K562 (cell line): ENCODE measurements around the gene NYNRIN. TPM values are rescaled to one million over a fixed set of nuclear protein-coding genes. Genes with fewer than 3 reads are reported as not detected.

Source experiments
- ATAC-seq: fragments of 200-7000 bp; cut with Tn5 transposase; 3 replicates; pipeline ENCODE4 v1.9.1; 2020; ENCODE audit warnings: moderate library complexity
- BruUV-seq: library from RNA; stranded (reverse); fragments of 400-500 nt; replicated peaks from 2 replicates; lab custom pipeline; 2021; lab: Mats Ljungman, UMichigan
- CTCF ChIA-PET: fragments of 300-600 bp; formaldehyde crosslinking; extraction: SDS; loops from one replicate; lab custom pipeline; 2021; ENCODE audit warnings: low intra/inter-chr PET ratio; lab: Yijun Ruan, JAX
- POLR2A ChIA-PET: fragments of 300-600, 350-650 bp; sonication (Branson Sonifier 250); formaldehyde crosslinking; extraction: SDS; loops from one replicate; lab custom pipeline; 2021; ENCODE audit warnings: antibody characterized with exemption, inconsistent platforms; lab: Yijun Ruan, JAX
- DNase-seq, 4 experiments: peaks; one replicate each; pipeline versions ENCODE4 v3.0.0 to v3.0.0-alpha.2; 2011 to 2018; ENCODE audit warnings: low spot score in 3 of 4, mixed read lengths in 3 of 4; ENCODE audit errors: extremely low read depth in 1 of 4
- FAIRE-seq: peaks from 2 replicates; lab custom pipeline; 2011; peaks lifted over from hg19 to GRCh38; lab: Jason Lieb, UNC
- H2AFZ ChIP-seq: 2 replicates; pipeline ENCODE4 v1.6.0; 2011; ENCODE audit warnings: low read depth, low read length, control low read depth, inconsistent platforms
- H3K27ac ChIP-seq: fragments of 200-600 bp; 3 replicates; pipeline ENCODE4 v1.8.0; 2011; ENCODE audit warnings: low read depth, mild to moderate bottlenecking, control low read depth, inconsistent platforms, low read length, moderate library complexity, mixed read lengths; ENCODE audit errors: extremely low read depth
- H3K27me3 ChIP-seq, 2 experiments: fragments of 300-600 bp in 1 of 2; 2 replicates in 1 of 2; 3 replicates in 1 of 2; pipeline versions ENCODE4 v1.6.0 to v1.8.0; 2011; ENCODE audit warnings: inconsistent platforms in 2 of 2, low read length in 2 of 2, mild to moderate bottlenecking in 1 of 2, mixed read lengths in 1 of 2, moderate library complexity in 1 of 2; ENCODE audit not compliant: control insufficient read depth in 2 of 2, insufficient read depth in 2 of 2
- H3K36me3 ChIP-seq: fragments of 300-600 bp; 3 replicates; pipeline ENCODE4 v1.8.0; 2011; ENCODE audit warnings: mild to moderate bottlenecking, low read length, inconsistent platforms; ENCODE audit not compliant: control insufficient read depth, insufficient read depth
- H3K4me1 ChIP-seq, 2 experiments: fragments of 200-600 bp in 1 of 2; replicated peaks in 1 of 2; 2 replicates in 1 of 2; 3 replicates in 1 of 2; pipeline versions ENCODE4 v1.5.1 to v1.8.0; 2011; ENCODE audit warnings: inconsistent platforms in 2 of 2, low read length in 2 of 2, mild to moderate bottlenecking in 1 of 2, mixed read lengths in 1 of 2, moderate library complexity in 1 of 2; ENCODE audit not compliant: control insufficient read depth in 2 of 2, insufficient read depth in 2 of 2
- H3K4me2 ChIP-seq: 2 replicates; pipeline ENCODE4 v1.6.1; 2011; ENCODE audit warnings: low read length, control low read depth, inconsistent platforms, mixed read lengths; ENCODE audit not compliant: insufficient read depth
- H3K4me3 ChIP-seq: fragments of 200-600 bp; sonication (generic), shearing (Covaris generic); 2 replicates; pipeline ENCODE4 v1.5.1; 2016; ENCODE audit warnings: control low read depth, inconsistent platforms
- H3K79me2 ChIP-seq: fragments of 200-600 bp; 3 replicates; pipeline ENCODE4 v1.8.0; 2011; ENCODE audit warnings: low read length, inconsistent platforms; ENCODE audit not compliant: control insufficient read depth, insufficient read depth
- H3K9ac ChIP-seq, 2 experiments: 2 replicates each; pipeline versions ENCODE4 v1.6.0 to v1.6.1; 2011; ENCODE audit warnings: low read depth in 2 of 2, low read length in 2 of 2, control low read depth in 1 of 2, inconsistent platforms in 1 of 2, mild to moderate bottlenecking in 1 of 2, mixed read lengths in 1 of 2; ENCODE audit not compliant: insufficient read depth in 1 of 2
- H3K9me1 ChIP-seq: one replicate; pipeline ENCODE4 v1.6.0; 2011; ENCODE audit warnings: inconsistent platforms, mild to moderate bottlenecking, low read length, moderate library complexity; ENCODE audit not compliant: control insufficient read depth, insufficient read depth
- H3K9me3 ChIP-seq: replicated peaks from 2 replicates; pipeline ENCODE4 v1.5.1; 2011; ENCODE audit warnings: low read depth, low read length, inconsistent platforms; ENCODE audit not compliant: control insufficient read depth, insufficient read depth
- H4K20me1 ChIP-seq: replicated peaks from 2 replicates; pipeline ENCODE4 v1.6.1; 2011; ENCODE audit warnings: low read length, inconsistent platforms, mixed read lengths; ENCODE audit not compliant: control insufficient read depth, insufficient read depth
- LARP7 ChIP-seq: fragments of 450-650 bp; IDR thresholded peaks from 2 replicates; pipeline ENCODE4 v1.6.1; 2016
- MCM2 ChIP-seq: fragments of 450-650 bp; IDR thresholded peaks from 2 replicates; pipeline ENCODE4 v1.6.1; 2017; ENCODE audit warnings: low read depth, mild to moderate bottlenecking
- PATZ1 ChIP-seq: fragments of 250-450 bp; sonication (Bioruptor Pico); IDR thresholded peaks from 2 replicates; pipeline ENCODE4 v1.5.0; 2020; ENCODE audit warnings: mild to moderate bottlenecking, borderline replicate concordance
- POLR2H ChIP-seq: IDR thresholded peaks from 2 replicates; pipeline ENCODE4 v1.6.1; 2016; ENCODE audit warnings: missing genetic modification characterization, low read depth, mild to moderate bottlenecking, control low read depth, missing compliant biosample characterization, moderate library complexity
- SNAPC5 ChIP-seq: fragments of 250-450 bp; sonication (Bioruptor Pico); IDR thresholded peaks from 2 replicates; pipeline ENCODE4 v1.8.0; 2021; ENCODE audit warnings: moderate library complexity, mild to moderate bottlenecking, inconsistent platforms
- TFE3 ChIP-seq: fragments of 450-650 bp; formaldehyde crosslinking; IDR thresholded peaks from 2 replicates; pipeline ENCODE4 v1.4.0; 2020; ENCODE audit warnings: mild to moderate bottlenecking, mixed read lengths
- ZBTB17 ChIP-seq: fragments of 450-650 bp; formaldehyde crosslinking; IDR thresholded peaks from 2 replicates; pipeline ENCODE4 v1.4.0; 2020; ENCODE audit warnings: mild to moderate bottlenecking
- WGBS: fragments of 100-300 bp; shearing (Covaris generic); methylation state at CpG from one replicate; pipeline ENCODE4 v1.1.6; 2016; ENCODE audit warnings: low coverage, mixed read lengths; ENCODE audit not compliant: insufficient coverage; ENCODE audit errors: missing lambda C conversion rate; 5-methylcytosine and 5-hydroxymethylcytosine counted together
- in situ Hi-C: fragments of 300-500 bp; cut with MboI; formaldehyde crosslinking; loops from 4 replicates; pipeline ENCODE4 v1.15.0; 2018; ENCODE audit warnings: inconsistent platforms, mixed read lengths
- intact Hi-C: fragments of 100-400 bp; cut with micrococcal nuclease; formaldehyde crosslinking; loops from 2 replicates; pipeline ENCODE4 v1.14.2; 2022
- polyA plus RNA-seq, 8 experiments: library from polyadenylated mRNA; depleted of rRNA in 4 of 8; stranded (reverse) in 5 of 8; unstranded in 3 of 8; fragments of >200 nt; fragmentation: Nextera tagmentation in 2 of 8; fragmentation: Illumina TruSeq in 1 of 8; extraction: Ambion mirVana in 2 of 8; extraction: Trizol in 1 of 8; gene quantifications; 2 replicates each; pipeline versions ENCODE4 v1.2.1 to v1.2.3, GENCODE V29; 2011 to 2014; ENCODE audit warnings: inconsistent platforms in 1 of 8, missing spikeins in 1 of 8
- total RNA-seq, 7 experiments: library from RNA; depleted of rRNA in 6 of 7; stranded (reverse); fragments of >200 nt in 6 of 7; fragmentation: Illumina TruSeq in 2 of 7; extraction: Trizol in 2 of 7; gene quantifications; 2 replicates each; pipeline versions ENCODE4 v1.2.1 to v1.2.3, GENCODE V29; 2011 to 2021; ENCODE audit warnings: low replicate concordance in 1 of 7
- TF ChIP-seq, protein P1 (sequence below): fragments of 450-650 bp; formaldehyde crosslinking; IDR thresholded peaks from 2 replicates; pipeline ENCODE4 v1.4.0; 2022; ENCODE audit warnings: mild to moderate bottlenecking, moderate library complexity

NYNRIN gene
- total and polyA plus RNA-seq, 9 of the 15 experiments (the other 6 are each of a cell fraction or from before 2014, with no cell fraction given) = 0.04 to 1.2 (median 0.28) TPM

GRCh38 chr14:24414077-24414476 is 15.3 kb downstream of the NYNRIN start (continued):
- TF ChIP-seq PATZ1 (CRISPR knock-in tag) = no peak

GRCh38 chr14:24414732-24415420 is 16.1 kb downstream of the NYNRIN start:
- ATAC-seq = no peak
- DNase-seq = no peak
- Histone ChIP-seq H3K9me1 (no peaks in the 10 kb centered on the region), H3K79me2 (no peaks in the 10 kb centered on the region), H3K36me3 (no peaks in the 10 kb centered on the region), H3K27me3 (no peaks in the 10 kb centered on the region), H2AFZ (no peak overlapping the region), H3K4me1 (peaks cover 4 to 26% of the 10 kb centered on the region in 2 experiments; a peak in 4 of 5 replicates), H3K4me2 (no peak overlapping the region), H3K9ac (no peak overlapping the region), H3K4me3 (no peak overlapping the region), H4K20me1 (no peaks in the 10 kb centered on the region), H3K9me3 (no peaks in the 10 kb centered on the region), H3K27ac (no peak overlapping the region)
- in situ Hi-C loops (no loop called here), intact Hi-C loops (no loop called here)
- TF ChIP-seq POLR2H (tag) (no peak), MCM2 (no peak), TFE3 (CRISPR knock-in tag) (no peak), SNAPC5 (CRISPR knock-in tag) (no peak), ZBTB17 (no peak), LARP7 (no peak)
- TF ChIP-seq, protein P1, sequence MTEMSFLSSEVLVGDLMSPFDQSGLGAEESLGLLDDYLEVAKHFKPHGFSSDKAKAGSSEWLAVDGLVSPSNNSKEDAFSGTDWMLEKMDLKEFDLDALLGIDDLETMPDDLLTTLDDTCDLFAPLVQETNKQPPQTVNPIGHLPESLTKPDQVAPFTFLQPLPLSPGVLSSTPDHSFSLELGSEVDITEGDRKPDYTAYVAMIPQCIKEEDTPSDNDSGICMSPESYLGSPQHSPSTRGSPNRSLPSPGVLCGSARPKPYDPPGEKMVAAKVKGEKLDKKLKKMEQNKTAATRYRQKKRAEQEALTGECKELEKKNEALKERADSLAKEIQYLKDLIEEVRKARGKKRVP (CRISPR knock-in tag) = no peak
- WGBS = 44% methylated on average over 10 of the region's 15 CpGs
- ChIA-PET CTCF (interaction anchor here (0.7 kb wide), 1 partner anchor 708 kb away, joined by 3 read pairs; no protein-coding TSS in a partner anchor), POLR2A (no interaction called here)
- no peak for FAIRE-seq
- no TSS peak for BruUV-seq
